Body of pancreas (tissue), 4 donors: ENCODE measurements around the gene AP1M2. TPM values are rescaled to one million over a fixed set of nuclear protein-coding genes. Genes with fewer than 3 reads are reported as not detected.

ENCODE experiments used
- ATAC-seq: fragments of 150-250 bp; one replicate; pipeline ENCODE4 v1.9.1; 2016
- DNase-seq, 4 donors: peaks; one replicate each; pipeline ENCODE4 v3.0.0-alpha.2; 2019
- H3K27ac ChIP-seq, 4 donors: fragments of 200-600 bp; sonication (generic); 1 replicate in 3 of 4; 2 replicates in 1 of 4; pipeline versions ENCODE4 v1.5.1 to v1.6.1; 2016 to 2019; ENCODE audit warnings: mild to moderate bottlenecking in 1 of 4, mixed read lengths in 1 of 4, moderate library complexity in 1 of 4
- H3K27me3 ChIP-seq, 2 donors: fragments of 200-600 bp; sonication (generic); one replicate each; pipeline ENCODE4 v1.6.0; 2016; ENCODE audit warnings: mild to moderate bottlenecking in 1 of 2
- H3K36me3 ChIP-seq, 2 donors: fragments of 200-600 bp; sonication (generic); replicated peaks in 1 of 2; 2 replicates each; pipeline ENCODE4 v1.5.1; 2016; ENCODE audit warnings: low read depth in 2 of 2; ENCODE audit not compliant: insufficient read depth in 1 of 2
- H3K4me1 ChIP-seq: fragments of 200-600 bp; sonication (generic); one replicate; pipeline ENCODE4 v1.6.0; 2016
- H3K4me3 ChIP-seq, 2 donors: fragments of 200-600 bp; sonication (generic); 1 replicate in 1 of 2; 2 replicates in 1 of 2; pipeline ENCODE4 v1.5.1; 2016 to 2019
- H3K9me3 ChIP-seq, 3 donors: fragments of 200-600 bp; sonication (generic); 1 replicate in 2 of 3; 2 replicates in 1 of 3; pipeline ENCODE4 v1.5.1; 2016
- POLR2A ChIP-seq, 3 donors: fragments of 450-650 bp; IDR thresholded peaks; one replicate each; pipeline ENCODE4 v1.6.1; 2016; ENCODE audit warnings: antibody characterized with exemption in 3 of 3, mild to moderate bottlenecking in 2 of 3
- WGBS, 2 donors: methylation state at CpG; one replicate each; pipeline ENCODE4 v1.1.5; 2017; 5-methylcytosine and 5-hydroxymethylcytosine counted together
- intact Hi-C: fragments of 100-400 bp; cut with DNase I; formaldehyde crosslinking; loops from one replicate; pipeline ENCODE4 v1.15.1; 2023
- total RNA-seq, 2 donors: library from RNA; depleted of rRNA; stranded (reverse); fragments of >200 nt; gene quantifications; one replicate each; pipeline ENCODE4 v1.1.0, GENCODE V29; 2016
- TF ChIP-seq, protein P1 (sequence below), 7 experiments: fragments of 450-650 bp in 4 of 7; fragments of 200-600 bp in 3 of 7; sonication (generic) in 3 of 7; IDR thresholded peaks; one replicate each; pipeline ENCODE4 v1.5.1; 2016 to 2019; ENCODE audit warnings: antibody characterized with exemption in 7 of 7

The AP1M2 gene
- total RNA-seq, 2 donors from 2014 or later: 25.7 to 30.6 TPM

DNA sequence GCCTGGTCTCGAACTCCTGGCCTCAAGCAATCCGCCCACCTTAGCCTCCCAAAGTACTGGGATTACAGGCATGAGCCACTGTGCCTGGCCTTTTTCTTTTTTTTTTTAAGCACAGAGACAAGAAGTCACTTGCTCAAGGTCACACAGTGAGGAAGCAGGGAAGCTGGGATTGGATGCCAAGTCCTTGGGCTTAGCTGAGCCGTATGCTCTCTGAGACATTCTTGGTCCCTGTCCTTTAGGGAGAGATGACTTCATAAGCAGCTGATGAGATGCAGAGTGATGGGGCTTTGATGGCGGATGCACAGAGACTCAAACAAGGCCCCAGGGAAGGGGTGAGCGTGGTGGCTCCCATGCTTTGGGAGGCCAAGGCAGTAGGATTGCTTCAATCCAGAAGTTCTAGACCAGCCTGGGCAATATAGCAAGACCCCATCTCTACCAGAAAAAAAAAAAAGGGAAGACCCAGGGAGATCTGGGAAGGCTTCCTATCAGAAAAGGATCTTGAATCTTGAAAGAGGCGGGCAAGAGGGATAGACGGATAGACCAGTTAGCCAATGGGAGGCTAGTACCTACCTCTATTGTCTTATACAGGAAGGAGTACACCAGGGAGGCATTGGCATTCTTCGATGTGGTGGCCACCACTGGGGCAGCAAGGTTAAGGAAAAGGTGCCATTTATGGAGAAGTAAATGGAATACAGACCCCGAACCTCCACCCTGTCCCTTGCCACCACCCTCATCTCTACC lies 3.9 kb downstream of the AP1M2 start:
- no peak for DNase-seq
- Histone ChIP-seq H3K27ac (no peak overlapping the region), H3K9me3 (no peaks in the 10 kb centered on the region), H3K36me3 (peaks cover 0 to 5% of the 10 kb centered on the region in 2 donors), H3K4me3 (no peak overlapping the region), H3K4me1 (peaks cover 14% of the 10 kb centered on the region), H3K27me3 (no peaks in the 10 kb centered on the region)
- 81 to 83% methylated on average over 8 to 9 of the region's 9 CpGs for WGBS, 2 donors
- TF ChIP-seq, protein P1, sequence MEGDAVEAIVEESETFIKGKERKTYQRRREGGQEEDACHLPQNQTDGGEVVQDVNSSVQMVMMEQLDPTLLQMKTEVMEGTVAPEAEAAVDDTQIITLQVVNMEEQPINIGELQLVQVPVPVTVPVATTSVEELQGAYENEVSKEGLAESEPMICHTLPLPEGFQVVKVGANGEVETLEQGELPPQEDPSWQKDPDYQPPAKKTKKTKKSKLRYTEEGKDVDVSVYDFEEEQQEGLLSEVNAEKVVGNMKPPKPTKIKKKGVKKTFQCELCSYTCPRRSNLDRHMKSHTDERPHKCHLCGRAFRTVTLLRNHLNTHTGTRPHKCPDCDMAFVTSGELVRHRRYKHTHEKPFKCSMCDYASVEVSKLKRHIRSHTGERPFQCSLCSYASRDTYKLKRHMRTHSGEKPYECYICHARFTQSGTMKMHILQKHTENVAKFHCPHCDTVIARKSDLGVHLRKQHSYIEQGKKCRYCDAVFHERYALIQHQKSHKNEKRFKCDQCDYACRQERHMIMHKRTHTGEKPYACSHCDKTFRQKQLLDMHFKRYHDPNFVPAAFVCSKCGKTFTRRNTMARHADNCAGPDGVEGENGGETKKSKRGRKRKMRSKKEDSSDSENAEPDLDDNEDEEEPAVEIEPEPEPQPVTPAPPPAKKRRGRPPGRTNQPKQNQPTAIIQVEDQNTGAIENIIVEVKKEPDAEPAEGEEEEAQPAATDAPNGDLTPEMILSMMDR (IDR thresholded peaks at IDR 0.05): no peak
- TF ChIP-seq POLR2A (IDR thresholded peaks at IDR 0.05): no peak
- intact Hi-C loops: loop anchor here (2.0 kb wide), 1 partner anchor 60 kb away; no protein-coding TSS in a partner anchor
- no peak for ATAC-seq

DNA sequence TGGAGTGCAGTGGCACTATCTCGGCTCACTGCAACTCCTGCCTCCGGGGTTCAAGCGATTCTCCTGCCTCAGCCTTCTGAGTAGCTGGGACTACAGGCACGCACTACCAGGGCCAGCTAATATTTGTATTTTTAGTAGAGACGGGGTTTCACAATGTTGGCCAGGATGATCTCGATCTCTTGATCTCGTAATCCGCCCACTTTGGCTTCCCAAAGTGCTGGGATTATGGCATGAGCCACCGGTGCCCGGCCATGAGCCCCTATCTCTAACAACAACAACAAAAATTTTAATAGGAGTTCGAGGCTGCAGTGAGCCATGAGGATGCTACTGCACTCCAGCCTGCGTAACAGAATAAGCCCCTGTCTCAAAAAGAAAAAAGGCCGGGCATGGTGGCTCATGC lies 5.0 kb downstream of the AP1M2 start:
- intact Hi-C loops: loop anchor here (2.0 kb wide), 1 partner anchor 61 kb away; no protein-coding TSS in a partner anchor
- no peak for DNase-seq
- peaks cover 0 to 5% of the 10 kb centered on the region in 2 donors for H3K36me3 ChIP-seq
- no peak for ATAC-seq
- WGBS, 2 donors: 90 to 95% methylated on average over 12 to 13 of the region's 13 CpGs
- no peaks in the 10 kb centered on the region for H3K9me3 ChIP-seq
- no peaks in the 10 kb centered on the region for H3K27me3 ChIP-seq
- H3K4me1 ChIP-seq: peaks cover 14% of the 10 kb centered on the region
- H3K4me3 ChIP-seq: no peak overlapping the region
- TF ChIP-seq, protein P1 (IDR thresholded peaks at IDR 0.05): no peak
- TF ChIP-seq POLR2A (IDR thresholded peaks at IDR 0.05): no peak
- H3K27ac ChIP-seq: no peak overlapping the region

DNA sequence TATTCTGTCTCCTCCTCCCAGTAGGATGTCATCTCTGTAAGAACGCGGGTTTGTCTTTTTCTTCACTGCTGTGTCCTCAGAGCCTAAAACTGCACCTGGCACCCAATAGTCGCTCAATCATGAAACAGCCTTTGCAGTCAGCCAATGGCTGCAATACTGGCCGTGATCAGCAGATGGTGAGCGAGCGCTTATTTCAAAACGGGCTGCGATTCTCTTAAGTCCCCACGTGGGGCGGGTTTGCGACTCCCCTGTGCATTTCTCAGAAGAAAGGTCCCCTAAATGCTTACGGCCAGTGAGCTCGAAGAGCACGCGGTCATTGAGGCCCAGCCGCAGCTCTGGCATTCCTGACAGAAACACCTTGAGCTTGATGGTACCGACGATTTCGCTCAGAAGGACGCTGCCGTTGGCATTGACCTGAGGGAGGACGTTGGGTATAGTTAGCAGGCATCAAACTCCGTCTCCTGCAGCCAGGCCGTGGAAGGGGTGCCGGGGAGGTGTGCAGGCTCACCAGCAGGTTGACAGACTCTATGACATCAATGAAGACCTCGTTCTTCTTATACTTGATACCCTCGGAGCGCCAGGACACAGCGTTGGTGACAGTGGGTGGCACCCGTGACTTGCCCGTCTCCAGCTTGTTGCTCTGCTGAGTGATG lies 6.0 kb downstream of the AP1M2 start:
- Histone ChIP-seq H3K36me3 (peaks cover 0 to 5% of the 10 kb centered on the region in 2 donors), H3K4me3 (no peak overlapping the region), H3K27me3 (no peaks in the 10 kb centered on the region), H3K27ac (no peak overlapping the region), H3K9me3 (no peaks in the 10 kb centered on the region), H3K4me1 (peaks cover 7% of the 10 kb centered on the region)
- 12 to 30% methylated on average over 13 to 31 of the region's 31 CpGs for WGBS, 2 donors
- DNase-seq (peak; percentile 88 to 93 (median 91)), ATAC-seq (peak; percentile 96)
- TF ChIP-seq, protein P1 (IDR thresholded peaks at IDR 0.05): peak; percentile 87 to 100 (median 99)
- TF ChIP-seq POLR2A (IDR thresholded peaks at IDR 0.05): no peak
- intact Hi-C loops: no loop called here

DNA sequence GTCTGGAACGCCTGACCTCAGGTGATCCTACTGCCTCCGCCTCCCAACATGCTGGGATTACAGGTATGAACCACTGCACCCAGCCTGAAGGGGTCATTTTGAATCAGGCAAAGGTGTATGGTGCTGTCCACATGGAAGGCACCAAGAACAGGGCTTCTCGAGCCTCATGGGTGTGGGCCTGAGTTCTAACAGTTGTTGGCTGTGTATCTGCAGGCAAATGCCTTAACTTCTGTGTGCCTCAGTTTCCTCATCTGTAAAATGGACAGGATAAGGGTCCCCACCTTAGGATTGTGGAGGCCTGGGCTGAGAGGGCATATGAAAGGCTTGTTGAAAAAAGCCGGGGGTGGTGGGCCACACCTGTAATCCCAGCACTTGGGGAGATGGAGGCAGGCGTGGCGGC lies 9.2 kb downstream of the AP1M2 start:
- ATAC-seq (no peak), DNase-seq (no peak)
- 89 to 97% methylated on average over 5 to 6 of the region's 6 CpGs for WGBS, 2 donors
- H3K4me1 ChIP-seq: no peaks in the 10 kb centered on the region
- intact Hi-C loops: no loop called here
- H3K36me3 ChIP-seq: peaks cover 0 to 7% of the 10 kb centered on the region in 2 donors
- no peaks in the 10 kb centered on the region for H3K9me3 ChIP-seq
- no peak overlapping the region for H3K4me3 ChIP-seq
- TF ChIP-seq, protein P1 (IDR thresholded peaks at IDR 0.05): no peak
- no peak for TF ChIP-seq POLR2A (IDR thresholded peaks at IDR 0.05)
- H3K27ac ChIP-seq: no peak overlapping the region
- no peaks in the 10 kb centered on the region for H3K27me3 ChIP-seq
